ENCODE measurements around the gene MCAT.

DNA sequence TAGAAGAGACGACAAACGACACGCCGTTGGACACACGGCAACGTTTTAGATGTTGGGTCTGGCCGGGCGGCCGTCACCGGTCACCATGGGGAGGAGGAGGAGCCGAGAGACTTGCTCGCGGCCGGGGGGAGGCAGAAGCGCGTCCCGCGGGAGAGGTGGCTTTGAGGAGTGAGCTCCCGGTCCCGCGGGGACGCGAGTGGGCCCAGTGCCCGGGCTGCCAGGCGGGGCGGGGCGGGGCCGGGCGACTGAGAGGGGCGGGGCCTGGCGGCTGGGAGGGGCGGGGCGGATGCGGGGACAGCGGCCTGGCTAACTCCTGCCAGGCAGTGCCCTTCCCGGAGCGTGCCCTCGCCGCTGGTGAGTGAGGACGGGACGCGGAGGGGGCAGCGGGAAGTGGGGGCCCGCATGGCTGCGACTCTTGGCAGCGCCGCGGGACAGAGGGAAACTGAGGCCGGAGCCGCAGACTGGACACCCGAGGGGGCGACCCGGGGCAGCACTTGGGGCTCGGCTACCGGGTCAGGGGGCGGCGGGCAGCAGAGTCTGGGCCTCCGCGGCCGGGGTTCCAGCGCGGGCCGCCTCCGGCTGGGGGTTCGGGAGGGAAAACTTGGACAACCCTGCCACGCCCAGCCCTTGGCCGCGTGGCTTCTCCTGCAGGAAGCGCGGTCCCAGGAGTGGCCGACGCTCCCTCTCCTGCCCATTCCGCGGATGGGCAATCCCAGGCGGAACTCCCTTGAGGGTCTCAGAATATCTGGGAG lies 8.2 kb upstream of the MCAT start, which contains the start of gene TSPO:
- TF ChIP-seq, protein P1, sequence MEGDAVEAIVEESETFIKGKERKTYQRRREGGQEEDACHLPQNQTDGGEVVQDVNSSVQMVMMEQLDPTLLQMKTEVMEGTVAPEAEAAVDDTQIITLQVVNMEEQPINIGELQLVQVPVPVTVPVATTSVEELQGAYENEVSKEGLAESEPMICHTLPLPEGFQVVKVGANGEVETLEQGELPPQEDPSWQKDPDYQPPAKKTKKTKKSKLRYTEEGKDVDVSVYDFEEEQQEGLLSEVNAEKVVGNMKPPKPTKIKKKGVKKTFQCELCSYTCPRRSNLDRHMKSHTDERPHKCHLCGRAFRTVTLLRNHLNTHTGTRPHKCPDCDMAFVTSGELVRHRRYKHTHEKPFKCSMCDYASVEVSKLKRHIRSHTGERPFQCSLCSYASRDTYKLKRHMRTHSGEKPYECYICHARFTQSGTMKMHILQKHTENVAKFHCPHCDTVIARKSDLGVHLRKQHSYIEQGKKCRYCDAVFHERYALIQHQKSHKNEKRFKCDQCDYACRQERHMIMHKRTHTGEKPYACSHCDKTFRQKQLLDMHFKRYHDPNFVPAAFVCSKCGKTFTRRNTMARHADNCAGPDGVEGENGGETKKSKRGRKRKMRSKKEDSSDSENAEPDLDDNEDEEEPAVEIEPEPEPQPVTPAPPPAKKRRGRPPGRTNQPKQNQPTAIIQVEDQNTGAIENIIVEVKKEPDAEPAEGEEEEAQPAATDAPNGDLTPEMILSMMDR (IDR thresholded peaks at IDR 0.05; ENCODE audit: low read length): no peak
- TF ChIP-seq EZH2phosphoT487 (IDR thresholded peaks at IDR 0.05; ENCODE audit: low read length): no peak

Measured in MM.1S (cell line).